ENCODE measurements around the gene PHF21A.

PHF21A gene

DNA sequence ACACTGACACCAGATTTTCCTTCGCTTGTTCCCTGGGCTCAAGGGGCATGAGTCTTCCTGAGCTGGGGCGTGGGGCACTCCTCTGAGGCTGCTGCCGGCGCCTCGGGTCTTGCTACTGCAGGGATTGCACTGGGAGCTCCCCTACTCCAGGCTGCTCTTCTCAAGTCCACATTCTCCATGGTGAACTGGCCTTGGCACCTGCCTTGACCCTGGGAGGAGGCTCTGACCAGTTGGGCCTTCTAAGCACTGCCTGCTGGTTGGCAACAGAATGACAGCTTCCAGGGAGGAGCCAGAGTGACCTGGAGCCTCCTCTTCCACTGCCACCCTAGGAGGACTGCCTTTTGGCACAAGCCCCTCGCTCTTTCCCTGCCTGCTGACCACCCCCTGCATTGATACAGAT lies 223.7 kb downstream of the PHF21A start:
- no peak for DNase-seq

GRCh38 chr11:45896422-45896984 lies 224.8 kb downstream of the PHF21A start:
- no peak for DNase-seq

GRCh38 chr11:45895553-45896259 lies 225.5 kb downstream of the PHF21A start:
- no peak for DNase-seq

GRCh38 chr11:45894555-45895247 lies 226.6 kb downstream of the PHF21A start:
- DNase-seq: no peak

GRCh38 chr11:45892856-45893255 lies 228.4 kb downstream of the PHF21A start:
- DNase-seq: no peak

DNA sequence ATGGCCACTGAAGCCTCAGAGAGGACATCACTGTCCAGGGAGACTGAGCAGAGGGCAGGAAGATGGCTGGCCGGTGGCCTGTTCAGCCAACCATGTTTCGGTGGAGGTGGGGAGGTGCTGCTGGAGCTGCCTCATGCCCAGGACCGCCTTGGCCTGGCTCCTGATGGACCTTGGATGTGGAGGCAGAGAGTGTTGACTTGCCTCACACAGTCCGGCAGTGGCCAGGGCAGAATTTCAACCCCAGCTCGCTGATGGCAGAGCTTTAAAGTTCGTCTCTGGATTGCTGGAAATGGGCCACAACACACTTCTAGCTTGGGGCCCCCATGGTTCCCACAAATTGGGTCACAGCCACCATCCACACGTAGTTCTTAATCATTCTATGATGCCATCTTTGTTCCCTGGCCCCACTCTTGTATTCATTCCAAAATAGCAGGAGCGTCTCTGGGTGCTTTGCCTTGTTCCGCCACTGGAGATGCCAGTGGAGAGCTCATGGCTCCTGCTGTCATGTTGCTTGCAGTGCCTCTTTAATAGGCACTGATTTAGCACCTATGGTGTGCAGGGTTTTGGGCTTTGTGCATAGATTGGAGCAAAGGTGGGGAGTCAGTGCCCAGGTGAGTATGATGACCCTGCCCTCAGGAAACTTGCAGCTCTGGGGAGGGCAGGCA lies 230.2 kb downstream of the PHF21A start:
- DNase-seq: no peak

DNA sequence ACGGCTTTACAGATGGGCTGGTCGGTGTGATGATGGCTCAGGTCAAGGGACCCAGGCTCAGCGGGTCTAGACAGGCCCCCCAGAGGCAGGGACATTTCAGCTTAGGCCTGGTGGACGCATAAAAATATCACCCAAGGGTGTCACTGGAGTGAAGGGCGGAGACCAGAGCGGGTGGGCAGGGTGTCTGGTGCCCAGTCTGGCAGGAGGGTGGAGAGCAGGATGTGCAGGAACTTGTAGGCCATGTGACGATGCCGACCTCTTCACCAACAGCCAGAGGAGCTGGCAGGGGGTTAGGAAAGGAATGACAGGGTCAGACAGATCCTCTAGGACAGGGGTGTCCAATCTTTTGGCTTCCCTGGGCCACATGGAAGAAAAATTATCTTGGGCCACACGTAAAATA lies 231.3 kb downstream of the PHF21A start:
- no peak for DNase-seq

DNA sequence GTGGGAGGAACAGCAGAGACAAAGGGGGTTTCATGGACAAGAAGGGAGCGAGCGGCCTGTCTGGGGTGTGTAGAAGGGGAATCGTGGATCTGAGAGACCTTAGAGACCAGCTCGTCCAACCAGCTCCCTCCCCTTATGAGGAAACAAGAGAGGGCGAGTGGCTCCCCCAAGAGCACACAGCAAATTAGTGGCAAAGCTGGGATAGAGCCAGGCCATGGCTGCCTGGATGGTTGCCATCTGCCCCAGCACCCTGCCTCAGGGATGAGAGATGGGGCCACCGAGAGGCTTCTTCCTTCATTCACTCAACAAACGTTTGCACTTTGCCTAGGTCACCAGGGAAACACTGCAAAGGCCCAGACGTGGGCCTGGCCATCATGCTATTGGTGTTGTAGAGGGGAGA lies 231.7 kb downstream of the PHF21A start:
- no peak for DNase-seq

DNA sequence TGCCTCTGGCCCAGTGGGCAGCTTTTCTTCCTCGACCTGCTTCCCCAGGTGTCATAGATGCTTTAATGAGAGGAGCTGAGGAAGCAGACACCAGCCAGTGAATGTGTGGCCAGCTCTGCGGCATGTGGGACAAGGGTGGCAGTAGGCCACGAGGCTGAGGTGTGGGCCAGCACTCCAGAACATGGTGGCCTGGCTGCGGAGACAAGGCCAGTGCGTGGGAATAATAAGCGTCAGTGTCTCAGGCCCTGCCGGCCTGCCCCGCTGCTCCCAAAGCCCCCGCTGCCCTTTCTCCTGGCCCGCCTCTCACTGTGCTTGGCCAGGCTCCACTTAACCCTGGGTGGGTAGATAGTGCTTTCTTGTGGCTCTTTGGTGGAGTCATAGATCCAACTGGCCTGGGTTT lies 233.7 kb downstream of the PHF21A start:
- DNase-seq: no peak

GRCh38 chr11:45886816-45887520 lies 234.3 kb downstream of the PHF21A start:
- no peak for DNase-seq

DNA sequence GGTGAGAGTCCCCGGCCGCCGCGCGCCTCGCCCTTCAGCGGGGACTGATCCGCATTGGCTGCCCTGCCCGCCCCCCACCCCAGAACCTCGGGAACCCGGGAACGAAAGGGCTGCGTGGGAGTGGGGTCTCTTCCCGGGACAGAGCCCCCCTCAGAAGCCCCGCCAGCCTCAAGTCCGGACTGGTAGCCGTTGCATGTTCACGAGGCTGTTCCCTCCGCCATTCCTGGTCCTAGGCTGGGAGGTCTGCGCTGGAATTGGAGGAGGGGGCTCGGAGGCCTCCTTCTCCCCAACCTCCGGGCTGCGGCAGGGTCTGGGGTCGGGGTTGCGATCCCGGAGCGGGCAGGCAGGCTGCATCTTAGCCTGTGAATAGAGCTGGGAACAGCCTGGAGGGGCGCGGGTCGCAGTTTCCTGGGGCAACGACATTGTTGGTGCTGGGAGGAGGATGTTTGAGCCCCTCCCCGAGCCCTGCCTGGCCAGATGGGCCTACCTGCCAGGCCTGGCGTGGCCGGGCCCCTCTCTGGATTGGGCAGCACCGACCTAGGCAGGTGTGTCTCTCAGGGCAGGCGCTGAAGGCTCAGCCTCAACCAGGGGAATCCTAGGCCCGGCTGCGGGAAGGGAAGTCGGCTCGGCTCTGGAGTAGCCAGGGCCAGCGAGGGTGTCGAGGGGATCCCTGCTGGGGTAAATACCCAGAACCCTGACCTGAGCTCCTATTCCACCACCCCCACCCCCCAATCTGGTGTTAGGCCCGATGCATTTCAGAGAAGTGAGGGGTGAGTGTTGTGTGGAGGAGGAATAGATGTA lies 235.1 kb downstream of the PHF21A start:
- no peak for DNase-seq

- peak; percentile 36 for DNase-seq
These were observed 235.9 kb downstream of the PHF21A start, which contains the start of gene MAPK8IP1 for GRCh38 chr11:45885274-45885920. Gene MAPK8IP1, plus strand, starts transcription at chr11:45885651. Its CDS starts 170 bp downstream, at chr11:45885821.

DNA sequence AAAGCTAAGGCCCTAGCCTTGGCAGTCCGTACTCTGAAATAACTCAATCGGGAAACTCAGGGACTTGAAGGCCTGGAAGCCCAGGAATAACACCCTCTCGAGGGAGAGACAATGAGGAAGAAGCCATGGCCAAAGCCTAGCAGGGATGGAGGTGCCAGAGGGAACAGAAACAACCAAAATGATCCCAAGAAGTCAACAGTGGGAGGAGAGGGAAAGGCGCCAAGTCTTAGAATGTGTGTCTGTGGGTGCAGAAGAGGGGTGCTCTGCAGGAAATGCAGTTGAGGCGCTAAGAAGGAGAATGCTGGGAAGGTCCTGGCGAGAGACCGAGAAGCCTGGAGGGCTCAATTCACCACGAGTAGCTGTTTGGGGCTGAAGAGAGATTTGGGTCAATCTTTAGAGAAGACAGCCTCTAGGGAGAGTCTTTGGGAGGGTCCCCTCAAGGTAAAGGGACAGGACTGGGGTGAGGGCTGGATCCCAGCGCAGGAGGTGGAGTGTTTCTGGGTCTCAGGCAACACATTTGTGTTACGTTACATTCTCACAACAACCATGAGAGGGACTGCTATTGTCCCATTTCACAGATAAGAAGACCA lies 236.6 kb downstream of the PHF21A start:
- no peak for DNase-seq

Data from EL (cell line).